Measurements from ENCODE around the gene LAMA1.

GRCh38 chr18:7017013-7017412, 100.6 kb downstream of the LAMA1 start:
- no peak for TF ChIP-seq CTCF (IDR thresholded peaks at IDR 0.05)
- TF ChIP-seq POLR2AphosphoS5 (IDR thresholded peaks at IDR 0.05): no peak
- TF ChIP-seq POLR2A (IDR thresholded peaks at IDR 0.05): no peak

Measured in transverse colon (tissue), 4 donors.